NT2/D1 (cell line): ENCODE results near the gene TSPY9.
"Not testable (repeated sequence)": the region's sequence is repeated elsewhere in the genome, so short reads cannot be mapped to it uniquely, and the experiment has no call there.

ENCODE experiments used
- YY1 ChIP-seq: IDR thresholded peaks from 2 replicates; pipeline ENCODE4 v1.6.1; 2011; ENCODE audit not compliant: insufficient read length, insufficient read depth
- ZNF274 ChIP-seq: IDR thresholded peaks from 2 replicates; pipeline ENCODE4 v1.6.1; 2011; ENCODE audit warnings: mild to moderate bottlenecking, low read depth, low read length

- TF ChIP-seq YY1, ZNF274: not testable (repeated sequence)
These were observed 40.5 kb downstream of the TSPY9 start, which contains the start of gene TSPY10 for GRCh38 chrY:9527580-9527979.
